HG02981 (cell line): ENCODE results near the gene MTO1.
"Not testable (repeated sequence)": the region's sequence is repeated elsewhere in the genome, so short reads cannot be mapped to it uniquely, and the experiment has no call there.

Experiments used
- ATAC-seq: cut with Tn5 transposase; IDR thresholded peaks from one replicate; pipeline ENCODE4 v1.9.1; 2021; ENCODE audit warnings: mild to moderate bottlenecking, moderate library complexity; ENCODE audit not compliant: unreplicated experiment

The MTO1 gene

GRCh38 chr6:73503027-73503772 lies 41.7 kb downstream of the MTO1 start:
- no peak for ATAC-seq

DNA sequence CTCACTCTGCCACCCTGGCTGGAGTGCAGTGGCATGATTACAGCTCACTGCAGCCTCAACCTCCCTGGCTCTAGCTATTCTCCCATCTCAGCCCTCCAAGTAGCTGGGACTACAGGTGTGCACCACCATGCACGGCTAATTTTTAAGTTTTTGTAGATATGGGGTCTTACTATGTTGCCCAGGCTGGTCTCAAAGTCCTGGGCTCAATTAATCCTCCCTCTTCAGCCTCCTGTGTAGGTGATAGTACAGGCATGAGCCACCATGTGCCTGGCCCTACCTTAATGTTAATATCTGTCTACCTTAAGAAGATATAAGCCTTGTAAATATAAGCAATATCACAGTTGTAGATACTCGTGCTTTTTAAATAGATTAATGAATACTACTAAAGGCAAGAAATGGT lies 42.6 kb downstream of the MTO1 start:
- ATAC-seq, result no peak

- no peak for ATAC-seq
Observed at GRCh38 chr6:73505142-73505541, 43.6 kb downstream of the MTO1 start.

DNA sequence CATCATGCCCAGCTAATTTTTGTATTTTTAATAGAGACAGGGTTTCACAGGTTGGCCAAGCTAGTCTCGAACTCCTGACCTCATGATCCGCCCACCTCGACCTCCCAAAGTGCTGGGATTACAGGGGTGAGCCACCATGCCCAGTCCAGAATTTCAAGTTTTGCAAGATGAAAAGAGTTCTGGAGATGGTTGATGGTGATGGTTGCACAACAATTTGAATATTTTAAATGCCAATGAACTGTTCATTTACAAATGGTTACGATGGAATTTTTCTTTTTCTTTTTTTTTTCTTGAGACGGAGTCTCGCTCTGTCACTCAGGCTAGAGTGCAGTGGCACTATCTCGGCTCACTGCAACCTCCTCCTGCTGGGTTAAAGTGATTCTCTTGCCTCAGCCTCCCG lies 44.2 kb downstream of the MTO1 start:
- not testable (repeated sequence) for ATAC-seq

DNA sequence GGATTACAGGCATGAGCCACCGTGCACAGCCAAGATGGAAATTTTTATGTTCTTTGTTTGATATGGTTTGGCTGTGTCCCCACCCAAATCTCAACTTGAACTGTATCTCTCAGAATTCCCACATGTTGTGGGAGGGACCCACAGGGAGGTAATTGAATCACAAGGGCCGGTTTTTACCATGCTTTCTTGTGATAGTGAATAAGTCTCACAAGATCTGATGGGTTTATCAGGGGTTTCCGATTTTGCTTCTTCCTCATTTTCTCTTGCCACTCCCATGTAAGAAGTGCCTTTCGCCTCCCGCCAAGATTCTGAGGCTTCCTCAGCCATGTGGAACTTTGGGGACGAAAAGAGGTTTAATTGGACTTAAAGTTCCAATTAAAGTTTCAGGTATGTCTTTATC lies 44.7 kb downstream of the MTO1 start:
- ATAC-seq, result no peak

GRCh38 chr6:73508776-73509175 lies 47.2 kb downstream of the MTO1 start:
- no peak for ATAC-seq

GRCh38 chr6:73509851-73510250 lies 48.3 kb downstream of the MTO1 start:
- ATAC-seq, result no peak

DNA sequence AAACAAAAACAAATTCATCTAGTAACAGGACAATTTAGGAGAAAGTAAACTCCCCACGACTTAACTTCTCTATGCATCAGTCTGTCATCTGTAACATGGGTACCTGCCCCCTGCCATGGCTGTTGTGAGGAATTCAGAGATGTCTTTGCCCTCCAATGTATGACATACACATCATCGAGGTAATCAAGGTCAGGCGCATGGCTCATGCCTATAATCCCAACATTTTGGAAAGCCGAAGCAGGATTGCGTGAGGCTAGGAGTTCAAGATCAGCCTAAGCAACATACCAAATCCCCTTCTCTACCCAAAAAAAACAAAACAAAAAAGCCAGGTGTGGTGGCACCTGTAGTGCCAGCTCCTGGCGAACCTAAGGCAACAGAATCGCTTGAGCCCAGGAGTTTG lies 50.3 kb downstream of the MTO1 start:
- no peak for ATAC-seq

- no peak for ATAC-seq
Observed at GRCh38 chr6:73513496-73513854, 51.9 kb downstream of the MTO1 start.

DNA sequence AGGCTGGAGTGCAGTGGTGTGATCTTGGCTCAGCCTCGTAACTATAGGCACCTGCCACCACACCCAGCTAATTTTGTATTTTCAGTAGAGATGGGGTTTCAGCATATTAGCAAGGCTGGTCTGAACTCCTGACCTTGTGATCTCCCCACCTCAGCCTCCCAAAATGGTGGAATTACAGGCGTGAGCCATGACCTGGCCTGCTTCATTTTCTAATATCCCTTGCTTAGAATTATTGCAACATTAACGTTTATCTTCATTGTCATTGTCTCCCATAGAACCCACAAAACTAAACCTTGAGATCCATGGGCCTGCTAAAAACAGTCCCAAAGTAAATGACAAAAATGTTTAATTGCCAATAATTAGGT lies 53.2 kb downstream of the MTO1 start:
- ATAC-seq, result no peak

DNA sequence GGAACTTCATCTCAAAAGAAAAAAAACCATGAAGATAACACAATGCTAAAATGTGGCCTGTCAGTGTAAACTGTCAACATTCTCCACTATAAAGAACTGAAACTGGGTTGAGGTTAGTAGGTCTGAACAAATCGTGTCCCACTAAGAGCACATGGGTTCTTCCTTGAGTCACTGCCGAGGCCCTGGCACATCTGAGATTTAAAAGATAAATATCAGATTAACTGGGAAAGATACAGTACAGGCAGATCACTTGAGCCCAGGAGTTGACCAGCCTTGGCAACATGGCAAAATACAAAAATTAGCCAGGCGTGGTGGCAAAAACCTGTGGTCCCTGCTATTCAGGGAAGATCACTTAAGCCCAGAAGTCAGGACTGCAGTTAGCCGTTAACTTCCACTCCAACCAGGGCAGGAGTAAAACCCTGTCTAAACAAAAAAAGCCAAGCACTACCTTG lies 53.7 kb downstream of the MTO1 start:
- ATAC-seq, result peak; percentile 33

DNA sequence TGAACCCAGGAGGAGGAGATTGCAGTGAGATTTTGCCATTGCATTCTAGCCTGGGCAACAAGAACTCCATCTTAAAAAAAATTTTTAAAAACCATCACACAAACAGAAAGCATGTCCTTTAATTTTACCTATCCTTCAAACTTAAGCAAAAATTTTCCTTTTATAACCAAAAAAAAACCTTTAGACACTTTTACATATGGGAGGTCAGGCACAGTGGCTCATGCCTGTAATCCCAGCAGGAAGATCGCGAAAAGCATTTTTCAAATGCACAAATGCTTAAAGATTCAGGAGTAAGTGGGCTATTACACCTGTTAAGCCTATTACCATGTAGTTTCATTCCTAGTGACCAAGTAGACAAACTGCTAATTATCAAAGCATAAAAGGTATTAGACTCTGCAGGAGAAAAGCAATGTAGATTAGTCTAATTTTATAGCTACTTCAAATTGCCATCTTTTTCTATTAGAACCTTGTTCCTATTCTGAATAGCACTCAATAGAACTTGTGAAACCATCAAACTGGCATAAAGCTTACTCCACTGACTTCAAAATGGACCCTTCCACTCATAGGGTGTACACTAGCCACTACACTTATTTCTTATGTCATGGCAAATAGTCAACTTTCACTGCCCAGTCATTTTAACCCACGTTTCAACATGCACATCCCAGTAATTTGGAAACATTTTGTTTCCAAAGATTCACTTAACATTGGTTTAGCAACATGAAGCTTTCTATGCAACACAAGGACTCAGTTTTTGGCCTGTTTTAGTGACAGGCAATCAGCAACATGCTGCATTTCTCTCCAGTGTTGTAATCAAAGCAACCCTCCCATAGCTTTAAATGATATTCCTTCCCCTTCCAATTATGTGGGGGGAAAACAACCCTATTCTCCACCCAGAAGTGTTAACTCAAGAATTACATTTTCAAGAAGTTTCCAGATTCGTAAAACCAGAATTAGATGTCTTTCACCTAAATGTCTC lies 55.3 kb downstream of the MTO1 start:
- ATAC-seq, result no peak

- not testable (repeated sequence) for ATAC-seq
Observed at GRCh38 chr6:73518100-73518981, 56.8 kb downstream of the MTO1 start.

DNA sequence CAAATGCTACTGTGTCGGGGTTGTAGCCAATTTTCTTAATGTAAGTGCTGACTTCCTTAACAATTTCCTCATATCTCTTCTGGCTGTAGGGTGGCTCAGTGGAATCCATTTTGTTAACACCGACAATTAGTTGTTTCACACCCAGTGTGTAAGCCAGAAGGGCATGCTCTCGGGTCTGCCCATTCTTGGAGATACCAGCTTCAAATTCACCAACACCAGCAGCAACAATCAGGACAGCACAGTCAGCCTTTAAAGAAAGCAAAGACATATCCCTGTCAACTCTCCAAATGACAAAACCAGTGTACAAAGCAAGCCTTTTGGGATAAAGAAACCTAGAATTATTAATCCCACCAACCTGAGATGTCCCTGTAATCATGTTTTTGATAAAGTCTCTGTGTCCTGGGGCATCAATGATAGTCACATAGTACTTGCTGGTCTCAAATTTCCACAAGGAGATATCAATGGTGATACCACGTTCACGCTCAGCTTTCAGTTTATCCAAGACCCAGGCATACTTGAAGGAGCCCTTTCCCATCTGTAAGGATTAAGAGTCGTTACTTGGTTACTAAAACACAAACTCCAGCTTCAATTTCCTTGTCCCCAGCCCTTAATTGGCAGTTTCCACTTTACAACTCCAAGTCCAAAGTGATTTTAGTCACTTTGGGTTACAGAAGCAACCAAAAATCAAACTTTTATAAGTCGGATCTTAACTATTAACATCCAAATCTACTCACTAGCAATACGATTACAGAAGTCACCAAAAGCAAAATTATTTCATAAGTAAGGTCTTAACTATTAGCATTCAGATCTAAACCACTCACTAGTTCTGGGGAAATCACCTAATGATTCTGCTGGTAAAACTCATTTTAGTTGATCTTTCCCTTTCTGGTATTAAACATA lies 57.7 kb downstream of the MTO1 start:
- not testable (repeated sequence) for ATAC-seq

- ATAC-seq, result no peak
Observed at GRCh38 chr6:73519926-73520687, 58.6 kb downstream of the MTO1 start.

GRCh38 chr6:73520688-73521350 lies 59.3 kb downstream of the MTO1 start, which contains the start of gene EEF1A1:
EEF1A1 (minus strand) TSS chr6:73521032; CDS start chr6:73520026, 1,006 bp downstream.
- ATAC-seq, result peak; percentile 65

DNA sequence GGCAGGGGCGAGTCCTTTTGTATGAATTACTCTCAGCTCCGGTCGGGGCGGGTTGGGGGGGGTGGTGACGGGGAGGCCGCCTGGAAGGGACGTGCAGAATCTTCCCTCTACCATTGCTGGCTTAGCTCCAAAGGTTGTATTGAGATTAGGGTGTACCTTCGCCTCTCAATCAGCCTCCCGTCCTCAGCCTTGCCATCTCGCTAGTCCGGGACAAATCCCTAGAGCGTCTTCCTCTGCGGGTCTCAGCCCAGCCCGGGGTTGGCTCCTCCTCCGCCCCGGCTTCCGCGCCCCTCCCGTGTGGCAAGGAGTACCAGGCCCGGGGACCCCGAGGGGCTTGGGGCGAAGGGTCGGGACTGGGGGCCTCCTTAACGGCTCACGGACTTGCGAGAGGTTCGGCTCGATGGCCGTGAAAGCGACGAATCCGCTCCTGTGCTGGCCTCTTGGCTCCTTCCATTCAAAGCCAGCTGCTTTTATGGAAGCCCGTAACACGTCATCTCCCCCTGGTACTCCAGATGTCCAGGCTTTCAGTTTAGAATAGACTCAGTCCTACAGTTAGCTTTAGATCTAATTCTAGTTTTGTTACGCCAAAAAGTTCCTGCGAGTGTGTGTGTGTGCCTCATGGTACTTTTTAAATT lies 59.9 kb downstream of the MTO1 start:
- peak; percentile 28 for ATAC-seq
